ENCODE data around the gene ENKD1. TPM values are rescaled to one million over a fixed set of nuclear protein-coding genes. Genes with fewer than 3 reads are reported as not detected.

The ENKD1 gene
- total RNA-seq, 2 donors from 2014 or later, result 68.0 to 91.0 TPM

DNA sequence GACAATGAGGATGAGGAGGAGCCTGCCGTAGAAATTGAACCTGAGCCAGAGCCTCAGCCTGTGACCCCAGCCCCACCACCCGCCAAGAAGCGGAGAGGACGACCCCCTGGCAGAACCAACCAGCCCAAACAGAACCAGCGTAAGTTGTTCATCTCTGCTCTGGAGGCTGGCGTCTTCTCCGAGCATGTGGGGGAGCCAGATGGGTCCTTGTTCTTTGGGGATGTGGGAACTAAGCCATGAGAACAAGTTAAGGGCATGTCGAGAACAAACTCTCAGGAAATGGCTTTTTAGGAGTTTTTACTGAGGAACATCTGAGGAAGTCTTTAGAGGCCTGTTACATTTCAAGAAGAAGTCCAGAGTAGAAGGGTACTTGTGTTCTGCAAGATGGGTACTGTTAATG is 29.8 kb downstream of the ENKD1 start:
- no peak overlapping the region for H3K27ac ChIP-seq
- H3K27me3 ChIP-seq, result no peaks in the 10 kb centered on the region
- intact Hi-C loops (cut with DNase I), result no loop called here
- DNase-seq (no peak), ATAC-seq (no peak)
- 88 to 97% methylated on average over 8 of the region's 8 CpGs for WGBS, 2 donors
- no peak overlapping the region for H3K4me3 ChIP-seq
- no peak for TF ChIP-seq POLR2A (IDR thresholded peaks at IDR 0.05)
- TF ChIP-seq CTCF (IDR thresholded peaks at IDR 0.05), result no peak
- no peaks in the 10 kb centered on the region for H3K4me1 ChIP-seq
- H3K9me3 ChIP-seq, result no peaks in the 10 kb centered on the region
- H3K36me3 ChIP-seq (replicated peaks in 1 of 2; ENCODE audit: insufficient read depth in 1 of 2, low read depth in 2 of 2), result peaks cover 9 to 41% of the 10 kb centered on the region in 2 donors

GRCh38 chr16:67632415-67633172 is 34.0 kb downstream of the ENKD1 start:
- peaks cover 15 to 43% of the 10 kb centered on the region in 2 donors for H3K36me3 ChIP-seq (replicated peaks in 1 of 2; ENCODE audit: insufficient read depth in 1 of 2, low read depth in 2 of 2)
- no peak for ATAC-seq
- intact Hi-C loops (cut with DNase I), result no loop called here

DNA sequence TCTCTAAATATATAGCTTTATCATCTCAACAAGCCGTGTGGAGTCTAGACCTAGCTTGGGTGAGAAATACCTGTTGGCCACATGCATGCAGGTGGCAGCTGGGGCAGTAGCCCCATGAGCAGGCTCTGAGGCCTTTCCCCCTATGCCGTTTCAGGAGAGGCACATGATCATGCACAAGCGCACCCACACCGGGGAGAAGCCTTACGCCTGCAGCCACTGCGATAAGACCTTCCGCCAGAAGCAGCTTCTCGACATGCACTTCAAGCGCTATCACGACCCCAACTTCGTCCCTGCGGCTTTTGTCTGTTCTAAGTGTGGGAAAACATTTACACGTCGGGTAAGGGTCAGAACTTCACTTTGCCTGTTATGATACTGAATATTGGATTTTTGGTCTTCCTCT is 38.3 kb downstream of the ENKD1 start:
- no peaks in the 10 kb centered on the region for H3K27me3 ChIP-seq
- H3K4me3 ChIP-seq, result no peak overlapping the region
- no peaks in the 10 kb centered on the region for H3K9me3 ChIP-seq
- intact Hi-C loops (cut with DNase I), result no loop called here
- no peak for TF ChIP-seq POLR2A (IDR thresholded peaks at IDR 0.05)
- TF ChIP-seq CTCF (IDR thresholded peaks at IDR 0.05), result no peak
- H3K36me3 ChIP-seq (replicated peaks in 1 of 2; ENCODE audit: insufficient read depth in 1 of 2, low read depth in 2 of 2), result peaks cover 6 to 40% of the 10 kb centered on the region in 2 donors
- H3K4me1 ChIP-seq, result no peaks in the 10 kb centered on the region
- ATAC-seq, result no peak
- no peak for DNase-seq
- H3K27ac ChIP-seq, result no peak overlapping the region
- 91 to 95% methylated on average over 10 to 14 of the region's 14 CpGs for WGBS, 2 donors

More at GRCh38 chr16:67632415-67633172, 34.0 kb downstream of the ENKD1 start:
- no peak for TF ChIP-seq POLR2A (IDR thresholded peaks at IDR 0.05)
- no peak for TF ChIP-seq CTCF (IDR thresholded peaks at IDR 0.05)
- Histone ChIP-seq H3K9me3 (no peaks in the 10 kb centered on the region), H3K27me3 (no peaks in the 10 kb centered on the region), H3K4me3 (no peak overlapping the region), H3K27ac (no peak overlapping the region), H3K4me1 (no peaks in the 10 kb centered on the region)
- no peak for DNase-seq
- 57 to 63% methylated on average over 7 of the region's 7 CpGs for WGBS, 2 donors

DNA sequence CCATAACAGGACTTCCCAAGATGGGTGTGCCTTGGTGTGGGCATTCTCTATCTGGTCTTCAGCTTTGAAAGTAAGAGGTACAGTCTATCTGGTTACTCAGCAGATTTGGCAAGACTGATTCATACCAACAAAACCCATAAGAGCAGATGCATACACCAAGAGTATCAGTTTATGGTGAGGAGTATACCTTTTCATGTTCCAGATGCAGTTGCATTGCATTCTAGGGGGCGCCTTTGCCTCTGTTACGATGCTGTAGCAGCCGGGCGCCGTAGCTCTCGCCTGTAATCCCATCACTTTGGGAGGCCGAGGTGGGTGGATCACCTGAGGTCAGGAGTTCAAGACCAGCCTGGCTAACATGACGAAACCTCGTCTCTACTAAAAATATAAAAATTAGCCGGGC is 52.7 kb downstream of the ENKD1 start:
- Histone ChIP-seq H3K36me3 (replicated peaks in 1 of 2; ENCODE audit: insufficient read depth in 1 of 2, low read depth in 2 of 2) (peaks cover 0 to 17% of the 10 kb centered on the region in 2 donors), H3K4me1 (no peaks in the 10 kb centered on the region), H3K4me3 (no peak overlapping the region), H3K27me3 (no peaks in the 10 kb centered on the region), H3K27ac (no peak overlapping the region), H3K9me3 (no peaks in the 10 kb centered on the region)
- 90 to 91% methylated on average over 10 of the region's 10 CpGs for WGBS, 2 donors
- intact Hi-C loops (cut with DNase I), result no loop called here
- ATAC-seq (no peak), DNase-seq (peak in 2 of 4 donors; percentile 16)
- TF ChIP-seq POLR2A (IDR thresholded peaks at IDR 0.05), result no peak
- no peak for TF ChIP-seq CTCF (IDR thresholded peaks at IDR 0.05)

Other genes with a start within 250 kb of the ENKD1 start
- gene HSD11B2, start 235.6 kb downstream of the ENKD1 start, total RNA-seq, result 10 to 100 TPM in 1 of 2 donors, 1 to 10 TPM in 1; 5.4 to 13.8 TPM
- 100 to 1,000 TPM in 1 of 2 donors, 10 to 100 TPM in 1; 53.7 to 102 TPM for gene ATP6V0D1, start 185.6 kb downstream of the ENKD1 start, total RNA-seq
- not detected for gene AGRP, start 183.2 kb downstream of the ENKD1 start, total RNA-seq
- 10 to 100 TPM; 37.9 to 62.6 TPM for gene RIPOR1, start 137.9 kb downstream of the ENKD1 start, total RNA-seq
- 10 to 100 TPM; 24.4 to 33.0 TPM for gene CTCF, start 104.2 kb downstream of the ENKD1 start, total RNA-seq
- 1 to 10 TPM in 1 of 2 donors, under 1 TPM in 1; 0.52 to 2.3 TPM for gene CARMIL2, start 21.6 kb downstream of the ENKD1 start, total RNA-seq
- gene ACD, start 6.5 kb downstream of the ENKD1 start, total RNA-seq, result 10 to 100 TPM; 11.4 to 33.6 TPM
- gene PARD6A, start 5.8 kb downstream of the ENKD1 start, total RNA-seq, result 10 to 100 TPM; 21.1 to 22.8 TPM
- gene C16orf86, start 64 bp upstream of the ENKD1 start, total RNA-seq, result 1 to 10 TPM; 7.5 to 9.6 TPM
- 10 to 100 TPM; 15.8 to 18.1 TPM for gene GFOD2, start 52.6 kb upstream of the ENKD1 start, total RNA-seq
- 1 to 10 TPM; 6.3 to 9.3 TPM for gene RANBP10, start 139.8 kb upstream of the ENKD1 start, total RNA-seq
- 1 to 10 TPM in 1 of 2 donors, not detected in 1; 1.6 TPM for gene TSNAXIP1, start 140.1 kb upstream of the ENKD1 start, total RNA-seq
- 10 to 100 TPM; 23.7 to 42.8 TPM for gene THAP11, start 175.6 kb upstream of the ENKD1 start, total RNA-seq
- gene NUTF2, start 180.2 kb upstream of the ENKD1 start, total RNA-seq, result 10 to 100 TPM; 39.2 to 42.8 TPM
- gene CENPT, start 180.9 kb upstream of the ENKD1 start, total RNA-seq, result 100 to 1,000 TPM in 1 of 2 donors, 10 to 100 TPM in 1; 57.1 to 122 TPM
- gene EDC4, start 206.3 kb upstream of the ENKD1 start, total RNA-seq, result 10 to 100 TPM; 26.7 to 55.7 TPM
- not detected for gene NRN1L, start 218.1 kb upstream of the ENKD1 start, total RNA-seq
- gene PSKH1, start 226.5 kb upstream of the ENKD1 start, total RNA-seq, result 10 to 100 TPM; 15.0 to 16.8 TPM